IMR-90 (cell line): ENCODE measurements around the gene RARB. TPM values are rescaled to one million over a fixed set of nuclear protein-coding genes. Genes with fewer than 3 reads are reported as not detected.

ENCODE experiments used
- ATAC-seq: fragments of 200-7000 bp; cut with Tn5 transposase; 2 replicates; pipeline ENCODE4 v1.9.1; 2020; ENCODE audit warnings: low read depth, mild to moderate bottlenecking, moderate library complexity
- BruUV-seq: library from RNA; stranded (reverse); fragments of 400-500 nt; replicated peaks from 2 replicates; lab custom pipeline; 2021; lab: Mats Ljungman, UMichigan
- CTCF ChIA-PET: fragments of 300-600 bp; formaldehyde crosslinking; extraction: SDS; loops from one replicate; lab custom pipeline; 2021; ENCODE audit warnings: antibody characterized with exemption; lab: Yijun Ruan, JAX
- POLR2A ChIA-PET: fragments of 300-600 bp; sonication (Branson Sonifier 250); formaldehyde crosslinking; loops from one replicate; lab custom pipeline; 2022; ENCODE audit warnings: antibody characterized with exemption; ENCODE audit not compliant: unreplicated experiment; lab: Charles Lee
- DNase-seq: peaks from one replicate; pipeline ENCODE4 v3.0.0; 2013
- H2AFZ ChIP-seq: replicated peaks from 2 replicates; pipeline ENCODE3; 2013; ENCODE audit warnings: low read length, mild to moderate bottlenecking; ENCODE audit not compliant: poor library complexity
- H2AK5ac ChIP-seq: 2 replicates; pipeline ENCODE4 v1.6.1; 2013; ENCODE audit warnings: low read depth, low read length, inconsistent platforms
- H2AK9ac ChIP-seq: replicated peaks from 2 replicates; pipeline ENCODE3; 2013; ENCODE audit warnings: mild to moderate bottlenecking, low read depth, low read length, moderate library complexity; ENCODE audit not compliant: poor library complexity
- H2BK120ac ChIP-seq: 2 replicates; pipeline ENCODE4 v1.6.1; 2013; ENCODE audit warnings: low read depth, low read length, inconsistent platforms
- H2BK15ac ChIP-seq: 3 replicates; pipeline ENCODE4 v1.6.1; 2013; ENCODE audit warnings: low read depth, low read length, inconsistent platforms
- H2BK20ac ChIP-seq: 2 replicates; pipeline ENCODE4 v1.6.1; 2013; ENCODE audit warnings: low read depth, mild to moderate bottlenecking, inconsistent platforms, low read length, moderate library complexity
- H2BK5ac ChIP-seq: 2 replicates; pipeline ENCODE4 v1.6.1; 2013; ENCODE audit warnings: mild to moderate bottlenecking, low read depth, low read length, inconsistent platforms; ENCODE audit not compliant: poor library complexity, severe bottlenecking
- H3K14ac ChIP-seq: replicated peaks from 2 replicates; pipeline ENCODE4 v1.6.1; 2013; ENCODE audit warnings: low read depth, low read length, inconsistent platforms
- H3K18ac ChIP-seq: 2 replicates; pipeline ENCODE4 v1.6.1; 2013; ENCODE audit warnings: low read depth, low read length, control low read depth
- H3K23ac ChIP-seq: 2 replicates; pipeline ENCODE4 v1.6.1; 2013; ENCODE audit warnings: low read depth, low read length, inconsistent platforms
- H3K27ac ChIP-seq: 2 replicates; pipeline ENCODE4 v1.5.1; 2013; ENCODE audit warnings: mild to moderate bottlenecking, control low read depth, low read length; ENCODE audit not compliant: insufficient read depth
- H3K27me3 ChIP-seq: 2 replicates; pipeline ENCODE4 v1.6.1; 2013; ENCODE audit warnings: low read length; ENCODE audit not compliant: control insufficient read depth, insufficient read depth
- H3K36me3 ChIP-seq: 2 replicates; pipeline ENCODE4 v1.6.1; 2013; ENCODE audit warnings: low read length, mixed read lengths; ENCODE audit not compliant: control insufficient read depth, insufficient read depth
- H3K4ac ChIP-seq: 2 replicates; pipeline ENCODE4 v1.6.1; 2013; ENCODE audit warnings: low read depth, low read length, inconsistent platforms
- H3K4me1 ChIP-seq: 2 replicates; pipeline ENCODE4 v1.6.1; 2013; ENCODE audit warnings: low read length, mixed read lengths; ENCODE audit not compliant: control insufficient read depth, insufficient read depth
- H3K4me2 ChIP-seq: 2 replicates; pipeline ENCODE4 v1.6.1; 2013; ENCODE audit warnings: low read depth, mild to moderate bottlenecking, control low read depth, low read length, moderate library complexity
- H3K4me3 ChIP-seq: 2 replicates; pipeline ENCODE4 v1.5.1; 2013; ENCODE audit warnings: low read depth, mild to moderate bottlenecking, control low read depth, low read length, moderate library complexity; ENCODE audit not compliant: insufficient read depth
- H3K56ac ChIP-seq: 2 replicates; pipeline ENCODE4 v1.6.1; 2013; ENCODE audit warnings: low read length, inconsistent platforms; ENCODE audit not compliant: insufficient read depth; ENCODE audit errors: extremely low read depth
- H3K79me1 ChIP-seq, 2 experiments: 2 replicates each; pipeline ENCODE4 v1.6.1; 2013; ENCODE audit warnings: low read length in 2 of 2, inconsistent platforms in 1 of 2, low read depth in 1 of 2
- H3K9ac ChIP-seq: 2 replicates; pipeline ENCODE4 v1.6.1; 2013; ENCODE audit warnings: low read depth, low read length, control low read depth
- H3K9me1 ChIP-seq: 2 replicates; pipeline ENCODE4 v1.6.1; 2013; ENCODE audit warnings: low read length, inconsistent platforms; ENCODE audit not compliant: insufficient read depth
- H3K9me3 ChIP-seq: 2 replicates; pipeline ENCODE4 v1.6.1; 2013; ENCODE audit warnings: low read length; ENCODE audit not compliant: control insufficient read depth, insufficient read depth
- H4K20me1 ChIP-seq: 2 replicates; pipeline ENCODE4 v1.6.1; 2013; ENCODE audit warnings: low read length, inconsistent platforms; ENCODE audit not compliant: insufficient read depth
- H4K5ac ChIP-seq: 2 replicates; pipeline ENCODE4 v1.6.1; 2013; ENCODE audit warnings: mild to moderate bottlenecking, low read depth, low read length, control low read depth
- H4K8ac ChIP-seq, 2 experiments: 2 replicates each; pipeline ENCODE4 v1.6.1; 2013; ENCODE audit warnings: low read depth in 2 of 2, low read length in 2 of 2, control low read depth in 1 of 2, inconsistent platforms in 1 of 2
- H4K91ac ChIP-seq: 2 replicates; pipeline ENCODE4 v1.6.1; 2013; ENCODE audit warnings: low read depth, low read length, inconsistent platforms; ENCODE audit not compliant: insufficient read depth
- BHLHE40 ChIP-seq: fragments of 150-350 bp; IDR thresholded peaks from 2 replicates; pipeline ENCODE4 v1.6.1; 2016; ENCODE audit warnings: mild to moderate bottlenecking, low read depth, low read length
- CEBPB ChIP-seq: IDR thresholded peaks from 2 replicates; pipeline ENCODE4 v1.6.1; 2012; ENCODE audit warnings: low read depth, low read length, improper control_type of control experiment
- CHD1 ChIP-seq: IDR thresholded peaks from 2 replicates; pipeline ENCODE4 v1.6.1; 2012; ENCODE audit warnings: low read depth, low read length, improper control_type of control experiment
- FOS ChIP-seq: fragments of 150-350 bp; IDR thresholded peaks from 2 replicates; pipeline ENCODE4 v1.6.1; 2016; ENCODE audit warnings: low read depth, low read length
- MAFK ChIP-seq: IDR thresholded peaks from 2 replicates; pipeline ENCODE4 v1.6.1; 2012; ENCODE audit warnings: low read depth, low read length, improper control_type of control experiment
- MAZ ChIP-seq: IDR thresholded peaks from 2 replicates; pipeline ENCODE4 v1.6.1; 2012; ENCODE audit warnings: low read depth, mild to moderate bottlenecking, low read length, improper control_type of control experiment, moderate library complexity, borderline replicate concordance
- MXI1 ChIP-seq: IDR thresholded peaks from 2 replicates; pipeline ENCODE4 v1.6.1; 2012; ENCODE audit warnings: low read depth, mild to moderate bottlenecking, low read length, moderate library complexity, borderline replicate concordance
- NFE2L2 ChIP-seq: fragments of 150-350 bp; IDR thresholded peaks from 2 replicates; pipeline ENCODE4 v1.6.1; 2016; ENCODE audit warnings: low read depth, mild to moderate bottlenecking, low read length
- POLR2A ChIP-seq: IDR thresholded peaks from 2 replicates; pipeline ENCODE4 v1.6.1; 2012; ENCODE audit warnings: mild to moderate bottlenecking, low read depth, low read length
- RAD21 ChIP-seq: IDR thresholded peaks from 2 replicates; pipeline ENCODE4 v1.6.1; 2012; ENCODE audit warnings: low read length, improper control_type of control experiment
- RCOR1 ChIP-seq: IDR thresholded peaks from 2 replicates; pipeline ENCODE4 v1.6.1; 2012; ENCODE audit warnings: mild to moderate bottlenecking, low read length, improper control_type of control experiment; ENCODE audit not compliant: insufficient replicate concordance
- RFX5 ChIP-seq: IDR thresholded peaks from 2 replicates; pipeline ENCODE4 v1.8.0; 2012; ENCODE audit warnings: low read depth, mild to moderate bottlenecking, low read length, moderate library complexity
- SMC3 ChIP-seq: fragments of 150-350 bp; IDR thresholded peaks from 2 replicates; pipeline ENCODE4 v1.6.1; 2016; ENCODE audit warnings: low read depth, mild to moderate bottlenecking, antibody characterized with exemption, low read length, moderate library complexity
- WGBS, 2 experiments: methylation state at CpG; one replicate each; pipeline versions ENCODE4 v1.1.5 to v1.1.7; 2013; ENCODE audit warnings: missing lambda C conversion rate in 2 of 2; ENCODE audit not compliant: insufficient read length in 1 of 2; ENCODE audit errors: extremely low coverage in 2 of 2; 5-methylcytosine and 5-hydroxymethylcytosine counted together
- dilution Hi-C: fragments of 300-500 bp; cut with HindIII; formaldehyde crosslinking; loops from one replicate; pipeline ENCODE4 v1.14.3; 2018; ENCODE audit warnings: low sequenced_read_pairs; ENCODE audit not compliant: unreplicated experiment
- in situ Hi-C: fragments of 300-500 bp; cut with MboI; formaldehyde crosslinking; loops from 3 replicates; pipeline ENCODE4 v1.14.3; 2019; ENCODE audit warnings: low sequenced_read_pairs, inconsistent platforms, mixed read lengths
- intact Hi-C: fragments of 100-400 bp; cut with micrococcal nuclease; formaldehyde crosslinking; loops from 2 replicates; pipeline ENCODE4 v1.10.0; 2022
- polyA plus RNA-seq, 3 experiments: library from polyadenylated mRNA; depleted of rRNA; stranded (reverse); fragments of >200 nt; gene quantifications; 2 replicates each; pipeline ENCODE4 v1.2.3, GENCODE V29; 2012; ENCODE audit warnings: low replicate concordance in 1 of 3
- total RNA-seq: library from RNA; depleted of rRNA; stranded (reverse); fragments of >200 nt; gene quantifications from 2 replicates; pipeline ENCODE4 v1.2.3, GENCODE V29; 2012
- TF ChIP-seq, protein P1 (sequence below): fragments of 150-350 bp; IDR thresholded peaks from 2 replicates; pipeline ENCODE4 v1.6.1; 2016; ENCODE audit warnings: low read depth, mild to moderate bottlenecking, low read length, moderate library complexity, borderline replicate concordance
- TF ChIP-seq, protein P2 (sequence below): conservative IDR thresholded peaks from 2 replicates; pipeline ENCODE4 v1.5.1; 2012; ENCODE audit warnings: mild to moderate bottlenecking, low read depth, low read length, improper control_type of control experiment
- TF ChIP-seq, protein P3 (sequence below): fragments of 150-350 bp; IDR thresholded peaks from 2 replicates; pipeline ENCODE4 v1.6.1; 2017; ENCODE audit warnings: mild to moderate bottlenecking, antibody characterized with exemption, low read length, low read depth

Gene RARB
- total and polyA plus RNA-seq, 2 of the 4 experiments (the other 2 are of a cell fraction), result 0.53 to 1.4 TPM

DNA sequence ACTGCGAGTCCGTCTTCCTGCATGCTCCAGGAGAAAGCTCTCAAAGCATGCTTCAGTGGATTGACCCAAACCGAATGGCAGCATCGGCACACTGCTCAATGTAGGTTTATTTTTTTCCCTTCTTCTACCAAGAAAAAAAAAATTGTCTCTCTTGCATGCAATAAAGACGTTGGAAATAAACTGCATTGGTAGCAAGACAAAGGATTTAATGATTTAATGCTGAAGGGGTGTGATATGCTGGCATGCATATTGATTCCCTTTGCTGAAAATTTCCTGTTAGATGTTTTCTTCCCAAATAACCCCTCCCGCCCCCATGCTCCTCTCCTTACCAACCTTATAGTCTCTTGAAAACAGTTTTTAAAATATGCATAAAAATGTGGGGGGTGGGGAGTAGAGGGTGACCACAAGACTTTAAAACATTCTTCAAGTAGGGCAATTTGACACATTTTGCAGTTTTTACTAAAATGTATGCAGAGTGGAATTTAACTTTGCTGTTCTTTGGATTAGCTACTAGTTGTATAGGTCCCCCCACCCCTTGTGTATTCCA, 799 bp downstream of the RARB start:
- intact Hi-C loops, result no loop called here

More for the DNA sequence above, 799 bp downstream of the RARB start:
- in situ Hi-C loops (no loop called here), dilution Hi-C loops (no loop called here)
- CTCF ChIA-PET, result interaction anchor here (0.5 kb wide), 1 partner anchor 707 kb away, joined by 3 read pairs; no protein-coding TSS in a partner anchor
- no peak overlapping the region for H3K4me3 ChIP-seq
- no peak overlapping the region for H3K27ac ChIP-seq
- H3K79me1 ChIP-seq, result no peaks in the 10 kb centered on the region
- peak overlapping the region; percentile 70 for H3K4me2 ChIP-seq
- no peaks in the 10 kb centered on the region for H3K9me3 ChIP-seq
- no peak overlapping the region for H3K4ac ChIP-seq
- H2BK120ac ChIP-seq, result no peak overlapping the region
- H3K36me3 ChIP-seq, result no peaks in the 10 kb centered on the region
- TF ChIP-seq RAD21, result no peak
- TF ChIP-seq RCOR1, result no peak
- TF ChIP-seq NFE2L2, result no peak
- TF ChIP-seq, protein P1, sequence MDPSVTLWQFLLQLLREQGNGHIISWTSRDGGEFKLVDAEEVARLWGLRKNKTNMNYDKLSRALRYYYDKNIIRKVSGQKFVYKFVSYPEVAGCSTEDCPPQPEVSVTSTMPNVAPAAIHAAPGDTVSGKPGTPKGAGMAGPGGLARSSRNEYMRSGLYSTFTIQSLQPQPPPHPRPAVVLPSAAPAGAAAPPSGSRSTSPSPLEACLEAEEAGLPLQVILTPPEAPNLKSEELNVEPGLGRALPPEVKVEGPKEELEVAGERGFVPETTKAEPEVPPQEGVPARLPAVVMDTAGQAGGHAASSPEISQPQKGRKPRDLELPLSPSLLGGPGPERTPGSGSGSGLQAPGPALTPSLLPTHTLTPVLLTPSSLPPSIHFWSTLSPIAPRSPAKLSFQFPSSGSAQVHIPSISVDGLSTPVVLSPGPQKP, result no peak
- TF ChIP-seq, protein P2, sequence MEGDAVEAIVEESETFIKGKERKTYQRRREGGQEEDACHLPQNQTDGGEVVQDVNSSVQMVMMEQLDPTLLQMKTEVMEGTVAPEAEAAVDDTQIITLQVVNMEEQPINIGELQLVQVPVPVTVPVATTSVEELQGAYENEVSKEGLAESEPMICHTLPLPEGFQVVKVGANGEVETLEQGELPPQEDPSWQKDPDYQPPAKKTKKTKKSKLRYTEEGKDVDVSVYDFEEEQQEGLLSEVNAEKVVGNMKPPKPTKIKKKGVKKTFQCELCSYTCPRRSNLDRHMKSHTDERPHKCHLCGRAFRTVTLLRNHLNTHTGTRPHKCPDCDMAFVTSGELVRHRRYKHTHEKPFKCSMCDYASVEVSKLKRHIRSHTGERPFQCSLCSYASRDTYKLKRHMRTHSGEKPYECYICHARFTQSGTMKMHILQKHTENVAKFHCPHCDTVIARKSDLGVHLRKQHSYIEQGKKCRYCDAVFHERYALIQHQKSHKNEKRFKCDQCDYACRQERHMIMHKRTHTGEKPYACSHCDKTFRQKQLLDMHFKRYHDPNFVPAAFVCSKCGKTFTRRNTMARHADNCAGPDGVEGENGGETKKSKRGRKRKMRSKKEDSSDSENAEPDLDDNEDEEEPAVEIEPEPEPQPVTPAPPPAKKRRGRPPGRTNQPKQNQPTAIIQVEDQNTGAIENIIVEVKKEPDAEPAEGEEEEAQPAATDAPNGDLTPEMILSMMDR, result no peak
- TF ChIP-seq CHD1, result no peak
- TF ChIP-seq FOS, result no peak
- TF ChIP-seq, protein P3, sequence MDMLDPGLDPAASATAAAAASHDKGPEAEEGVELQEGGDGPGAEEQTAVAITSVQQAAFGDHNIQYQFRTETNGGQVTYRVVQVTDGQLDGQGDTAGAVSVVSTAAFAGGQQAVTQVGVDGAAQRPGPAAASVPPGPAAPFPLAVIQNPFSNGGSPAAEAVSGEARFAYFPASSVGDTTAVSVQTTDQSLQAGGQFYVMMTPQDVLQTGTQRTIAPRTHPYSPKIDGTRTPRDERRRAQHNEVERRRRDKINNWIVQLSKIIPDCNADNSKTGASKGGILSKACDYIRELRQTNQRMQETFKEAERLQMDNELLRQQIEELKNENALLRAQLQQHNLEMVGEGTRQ, result no peak
- TF ChIP-seq SMC3, result no peak
- no peak for TF ChIP-seq MAFK
- no peak for TF ChIP-seq POLR2A
- no peak for TF ChIP-seq CEBPB
- no peak for TF ChIP-seq BHLHE40
- no peak for TF ChIP-seq MAZ
- no peak for TF ChIP-seq MXI1
- no peak for TF ChIP-seq RFX5
- BruUV-seq, result no TSS peak
- H3K9ac ChIP-seq, result no peak overlapping the region
- no peak overlapping the region for H4K8ac ChIP-seq
- no peak overlapping the region for H2BK5ac ChIP-seq
- H4K5ac ChIP-seq, result no peak overlapping the region
- POLR2A ChIA-PET, result no interaction called here
- no peak overlapping the region for H2BK20ac ChIP-seq
- no peak overlapping the region for H3K18ac ChIP-seq
- H2BK15ac ChIP-seq, result no peak overlapping the region
- H3K56ac ChIP-seq, result no peak overlapping the region
- no peak overlapping the region for H3K23ac ChIP-seq
- H4K20me1 ChIP-seq, result no peaks in the 10 kb centered on the region
- H3K9me1 ChIP-seq, result no peaks in the 10 kb centered on the region
- ATAC-seq (no peak), DNase-seq (no peak)
- H2AK5ac ChIP-seq, result no peak overlapping the region
- peaks cover 25% of the 10 kb centered on the region for H3K27me3 ChIP-seq
- no peak overlapping the region for H2AFZ ChIP-seq
- H4K91ac ChIP-seq, result no peak overlapping the region
- no peaks in the 10 kb centered on the region for H3K4me1 ChIP-seq
- no CpG with 5 or more reads among the region's 6 CpGs for WGBS, 2 experiments
- H2AK9ac ChIP-seq, result no peak overlapping the region
- H3K14ac ChIP-seq, result no peak overlapping the region
